ENCODE data around the gene MORN2. TPM values are rescaled to one million over a fixed set of nuclear protein-coding genes. Genes with fewer than 3 reads are reported as not detected.

MORN2 gene
- total and polyA plus RNA-seq, 2 of the 13 experiments (the other 11 are each of a cell fraction or from before 2014, with no cell fraction given), result 7.0 to 28.0 TPM

GRCh38 chr2:38907743-38908562, 32.2 kb downstream of the MORN2 start (continued):
- TF ChIP-seq FOXA3 (CRISPR knock-in tag; IDR thresholded peaks at IDR 0.05), result peak; percentile 86
- TF ChIP-seq ATM (IDR thresholded peaks at IDR 0.05; ENCODE audit: borderline replicate concordance), result no peak
- TF ChIP-seq ZNF205 (CRISPR knock-in tag; IDR thresholded peaks at IDR 0.05), result 0 out of 2 replicates have a peak, but pooled peaks have one; percentile 24
- TF ChIP-seq ZNF792 (CRISPR knock-in tag; IDR thresholded peaks at IDR 0.05), result peak; percentile 81
- TF ChIP-seq ZSCAN29 (CRISPR knock-in tag; conservative IDR thresholded peaks at IDR 0.05), result peak; percentile 8; the same call in 1 of the 2 replicates
- no peak for TF ChIP-seq NBN (conservative IDR thresholded peaks at IDR 0.05)
- TF ChIP-seq REPIN1 (CRISPR knock-in tag; IDR thresholded peaks at IDR 0.05; ENCODE audit: borderline replicate concordance, low read depth), result no peak
- TF ChIP-seq ZBTB3 (CRISPR knock-in tag; IDR thresholded peaks at IDR 0.05; ENCODE audit: borderline replicate concordance, low read depth), result peak; percentile 90; the same call in 1 of the 2 replicates
- TF ChIP-seq ZNF616 (CRISPR knock-in tag; IDR thresholded peaks at IDR 0.05; ENCODE audit: low read depth), result no peak
- TF ChIP-seq PPARG (CRISPR knock-in tag; conservative IDR thresholded peaks at IDR 0.05), result peak; percentile 67
- TF ChIP-seq HMG20B (CRISPR knock-in tag; conservative IDR thresholded peaks at IDR 0.05), result no peak
- TF ChIP-seq ZNF143 (CRISPR knock-in tag; IDR thresholded peaks at IDR 0.05), result no peak
- TF ChIP-seq ETS1 (CRISPR knock-in tag; IDR thresholded peaks at IDR 0.05), result no peak
- peak; percentile 63; the same call in 1 of the 2 replicates for TF ChIP-seq ZNF614 (CRISPR knock-in tag; IDR thresholded peaks at IDR 0.05; ENCODE audit: borderline replicate concordance)
- TF ChIP-seq HOXA9 (CRISPR knock-in tag; IDR thresholded peaks at IDR 0.05; ENCODE audit: borderline replicate concordance), result no peak
- TF ChIP-seq KDM2A (CRISPR knock-in tag; IDR thresholded peaks at IDR 0.05; ENCODE audit: borderline replicate concordance, low read depth), result no peak
- peak; percentile 80 for TF ChIP-seq IKZF5 (CRISPR knock-in tag; IDR thresholded peaks at IDR 0.05)
- TF ChIP-seq, protein P1, sequence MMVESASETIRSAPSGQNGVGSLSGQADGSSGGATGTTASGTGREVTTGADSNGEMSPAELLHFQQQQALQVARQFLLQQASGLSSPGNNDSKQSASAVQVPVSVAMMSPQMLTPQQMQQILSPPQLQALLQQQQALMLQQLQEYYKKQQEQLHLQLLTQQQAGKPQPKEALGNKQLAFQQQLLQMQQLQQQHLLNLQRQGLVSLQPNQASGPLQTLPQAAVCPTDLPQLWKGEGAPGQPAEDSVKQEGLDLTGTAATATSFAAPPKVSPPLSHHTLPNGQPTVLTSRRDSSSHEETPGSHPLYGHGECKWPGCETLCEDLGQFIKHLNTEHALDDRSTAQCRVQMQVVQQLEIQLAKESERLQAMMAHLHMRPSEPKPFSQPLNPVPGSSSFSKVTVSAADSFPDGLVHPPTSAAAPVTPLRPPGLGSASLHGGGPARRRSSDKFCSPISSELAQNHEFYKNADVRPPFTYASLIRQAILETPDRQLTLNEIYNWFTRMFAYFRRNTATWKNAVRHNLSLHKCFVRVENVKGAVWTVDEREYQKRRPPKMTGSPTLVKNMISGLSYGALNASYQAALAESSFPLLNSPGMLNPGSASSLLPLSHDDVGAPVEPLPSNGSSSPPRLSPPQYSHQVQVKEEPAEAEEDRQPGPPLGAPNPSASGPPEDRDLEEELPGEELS (CRISPR knock-in tag; IDR thresholded peaks at IDR 0.05), result 0 out of 2 replicates have a peak, but pooled peaks have one; percentile 44
- TF ChIP-seq ISX (CRISPR knock-in tag; conservative IDR thresholded peaks at IDR 0.05), result no peak
- TF ChIP-seq, protein P2, sequence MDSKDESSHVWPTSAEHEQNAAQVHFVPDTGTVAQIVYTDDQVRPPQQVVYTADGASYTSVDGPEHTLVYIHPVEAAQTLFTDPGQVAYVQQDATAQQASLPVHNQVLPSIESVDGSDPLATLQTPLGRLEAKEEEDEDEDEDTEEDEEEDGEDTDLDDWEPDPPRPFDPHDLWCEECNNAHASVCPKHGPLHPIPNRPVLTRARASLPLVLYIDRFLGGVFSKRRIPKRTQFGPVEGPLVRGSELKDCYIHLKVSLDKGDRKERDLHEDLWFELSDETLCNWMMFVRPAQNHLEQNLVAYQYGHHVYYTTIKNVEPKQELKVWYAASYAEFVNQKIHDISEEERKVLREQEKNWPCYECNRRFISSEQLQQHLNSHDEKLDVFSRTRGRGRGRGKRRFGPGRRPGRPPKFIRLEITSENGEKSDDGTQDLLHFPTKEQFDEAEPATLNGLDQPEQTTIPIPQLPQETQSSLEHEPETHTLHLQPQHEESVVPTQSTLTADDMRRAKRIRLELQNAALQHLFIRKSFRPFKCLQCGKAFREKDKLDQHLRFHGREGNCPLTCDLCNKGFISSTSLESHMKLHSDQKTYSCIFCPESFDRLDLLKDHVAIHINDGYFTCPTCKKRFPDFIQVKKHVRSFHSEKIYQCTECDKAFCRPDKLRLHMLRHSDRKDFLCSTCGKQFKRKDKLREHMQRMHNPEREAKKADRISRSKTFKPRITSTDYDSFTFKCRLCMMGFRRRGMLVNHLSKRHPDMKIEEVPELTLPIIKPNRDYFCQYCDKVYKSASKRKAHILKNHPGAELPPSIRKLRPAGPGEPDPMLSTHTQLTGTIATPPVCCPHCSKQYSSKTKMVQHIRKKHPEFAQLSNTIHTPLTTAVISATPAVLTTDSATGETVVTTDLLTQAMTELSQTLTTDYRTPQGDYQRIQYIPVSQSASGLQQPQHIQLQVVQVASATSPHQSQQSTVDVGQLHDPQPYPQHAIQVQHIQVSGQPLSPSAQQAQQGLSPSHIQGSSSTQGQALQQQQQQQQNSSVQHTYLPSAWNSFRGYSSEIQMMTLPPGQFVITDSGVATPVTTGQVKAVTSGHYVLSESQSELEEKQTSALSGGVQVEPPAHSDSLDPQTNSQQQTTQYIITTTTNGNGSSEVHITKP (CRISPR knock-in tag; IDR thresholded peaks at IDR 0.05; ENCODE audit: low read depth), result no peak
